GM12891 (cell line): ENCODE data around the gene EML4.

Experiments used
- PAX5 ChIP-seq: IDR thresholded peaks from 2 replicates; pipeline ENCODE4 v1.6.1; 2011; ENCODE audit warnings: low read length, moderate library complexity, mild to moderate bottlenecking; ENCODE audit not compliant: insufficient read depth, severe bottlenecking
- POLR2A ChIP-seq: IDR thresholded peaks from 2 replicates; pipeline ENCODE4 v1.6.1; 2011; ENCODE audit warnings: low read depth, low read length, control low read depth
- POLR2AphosphoS5 ChIP-seq: IDR thresholded peaks from 2 replicates; pipeline ENCODE4 v1.6.1; 2011; ENCODE audit warnings: low read depth, low read length, control low read depth
- POU2F2 ChIP-seq: IDR thresholded peaks from 2 replicates; pipeline ENCODE4 v1.6.1; 2011; ENCODE audit warnings: low read depth, mild to moderate bottlenecking, control low read depth, low read length, moderate library complexity
- SPI1 ChIP-seq: IDR thresholded peaks from 2 replicates; pipeline ENCODE4 v1.6.1; 2011; ENCODE audit warnings: low read depth, low read length, control low read depth
- TAF1 ChIP-seq: IDR thresholded peaks from 2 replicates; pipeline ENCODE4 v1.6.1; 2011; ENCODE audit warnings: low read depth, low read length, control low read depth

DNA sequence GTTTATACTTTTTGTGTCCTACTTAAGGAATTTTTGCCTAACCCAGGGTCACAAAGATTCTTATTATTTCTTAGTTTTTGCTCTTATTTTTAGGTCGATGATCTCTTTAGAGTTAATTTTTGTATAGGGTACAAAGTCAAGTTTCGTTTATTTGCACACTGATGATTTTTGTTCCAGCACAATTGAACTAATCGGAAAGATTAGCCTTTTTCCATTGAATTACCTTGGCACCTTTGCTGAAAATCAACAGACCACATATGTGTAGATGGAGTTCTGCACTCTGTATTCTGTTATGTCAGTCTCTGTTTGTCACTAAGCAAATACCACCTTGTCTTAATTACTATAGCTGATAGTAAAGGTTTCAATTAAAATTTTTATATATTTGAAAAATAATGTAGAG, 18.7 kb downstream of the EML4 start:
- TF ChIP-seq POLR2A = no peak
- TF ChIP-seq POLR2AphosphoS5 = no peak
- TF ChIP-seq SPI1 = no peak
- no peak for TF ChIP-seq TAF1
- no peak for TF ChIP-seq POU2F2
- TF ChIP-seq PAX5 = no peak
